GM12878 (cell line): Measurements from ENCODE around the gene HAGHL. TPM values are rescaled to one million over a fixed set of nuclear protein-coding genes. Genes with fewer than 3 reads are reported as not detected.

Experiments used
- ATAC-seq: fragments of 200-7000 bp; cut with Tn5 transposase; 3 replicates; pipeline ENCODE4 v1.9.1; 2020; ENCODE audit warnings: mild to moderate bottlenecking, moderate library complexity
- BruUV-seq: library from RNA; stranded (reverse); fragments of 400-500 nt; replicated peaks from 2 replicates; lab custom pipeline; 2021; lab: Mats Ljungman, UMichigan
- CTCF ChIA-PET: fragments of 300-600 bp; sonication (Branson Sonifier 250); formaldehyde crosslinking; extraction: SDS; loops from one replicate; lab custom pipeline; 2021; ENCODE audit warnings: inconsistent platforms; lab: Yijun Ruan, JAX
- POLR2A ChIA-PET: fragments of 350-600 bp; formaldehyde crosslinking; extraction: SDS; loops from one replicate; lab custom pipeline; 2021; ENCODE audit warnings: inconsistent platforms; lab: Charles Lee
- RAD21 ChIA-PET: fragments of 300-600 bp; sonication (Branson Sonifier 250); formaldehyde crosslinking; loops from one replicate; lab custom pipeline; 2023; ENCODE audit warnings: antibody characterized with exemption; ENCODE audit not compliant: unreplicated experiment; lab: Charles Lee
- SMC1A ChIA-PET: fragments of 300-600 bp; sonication (Branson Sonifier 250); formaldehyde crosslinking; loops from one replicate; lab custom pipeline; 2023; ENCODE audit not compliant: unreplicated experiment, uncharacterized antibody; lab: Charles Lee
- DNase-seq: peaks from one replicate; pipeline ENCODE4 v3.0.0-alpha.2; 2011; ENCODE audit warnings: low read depth, low spot score
- FAIRE-seq: peaks from 3 replicates; lab custom pipeline; 2011; peaks lifted over from hg19 to GRCh38; lab: Jason Lieb, UNC
- H2AFZ ChIP-seq: 2 replicates; pipeline ENCODE4 v1.6.0; 2011; ENCODE audit warnings: low read depth, low read length, control low read depth; ENCODE audit not compliant: control insufficient read depth
- H3K27ac ChIP-seq: 2 replicates; pipeline ENCODE4 v1.5.1; 2011; ENCODE audit warnings: control low read depth; ENCODE audit not compliant: control insufficient read depth, insufficient read depth
- H3K27me3 ChIP-seq, 2 experiments: replicated peaks in 1 of 2; 2 replicates each; pipeline versions ENCODE4 v1.6.0 to v1.6.1; 2011; ENCODE audit warnings: low read length in 1 of 2; ENCODE audit not compliant: control insufficient read depth in 2 of 2, insufficient read depth in 2 of 2
- H3K36me3 ChIP-seq, 2 experiments: 2 replicates each; pipeline ENCODE4 v1.5.1; 2011; ENCODE audit warnings: low read length in 1 of 2; ENCODE audit not compliant: control insufficient read depth in 2 of 2, insufficient read depth in 2 of 2
- H3K4me1 ChIP-seq: 2 replicates; pipeline ENCODE4 v1.6.1; 2011; ENCODE audit warnings: mild to moderate bottlenecking, low read length, moderate library complexity, mixed read lengths; ENCODE audit not compliant: control insufficient read depth, insufficient read depth
- H3K4me2 ChIP-seq: 2 replicates; pipeline ENCODE4 v1.6.0; 2011; ENCODE audit warnings: control low read depth; ENCODE audit not compliant: control insufficient read depth, insufficient read depth
- H3K4me3 ChIP-seq: fragments of 200-600 bp; sonication (generic); 2 replicates; pipeline ENCODE4 v1.5.1; 2016
- H3K79me2 ChIP-seq: 2 replicates; pipeline ENCODE4 v1.6.0; 2011; ENCODE audit warnings: low read length; ENCODE audit not compliant: control insufficient read depth, insufficient read depth
- H3K9ac ChIP-seq: 2 replicates; pipeline ENCODE4 v1.8.0; 2011; ENCODE audit warnings: low read length, control low read depth, mixed read lengths; ENCODE audit not compliant: control insufficient read depth, insufficient read depth
- H3K9me3 ChIP-seq: replicated peaks from 3 replicates; pipeline ENCODE4 v1.5.1; 2011; ENCODE audit warnings: mild to moderate bottlenecking, low read length; ENCODE audit not compliant: control insufficient read depth, insufficient read depth
- H4K20me1 ChIP-seq: 2 replicates; pipeline ENCODE4 v1.6.0; 2011; ENCODE audit not compliant: control insufficient read depth, insufficient read depth
- ASH2L ChIP-seq: fragments of 300-600, 200-600 bp; sonication (generic); IDR thresholded peaks from 2 replicates; pipeline ENCODE4 v1.6.1; 2017; ENCODE audit warnings: low read depth, mild to moderate bottlenecking, borderline replicate concordance
- CEBPZ ChIP-seq: fragments of 150-350 bp; IDR thresholded peaks from 2 replicates; pipeline ENCODE4 v1.6.1; 2016; ENCODE audit warnings: low read depth, low read length
- CHD4 ChIP-seq: fragments of 200-600 bp; sonication (generic); IDR thresholded peaks from 2 replicates; pipeline ENCODE4 v1.6.1; 2016; ENCODE audit warnings: mild to moderate bottlenecking
- DPF2 ChIP-seq: fragments of 450-650 bp; IDR thresholded peaks from 2 replicates; pipeline ENCODE4 v1.6.1; 2017; ENCODE audit warnings: mild to moderate bottlenecking
- HDAC2 ChIP-seq: fragments of 200-600 bp; sonication (generic); IDR thresholded peaks from 2 replicates; pipeline ENCODE4 v1.6.1; 2017
- IRF3 ChIP-seq: fragments of 450-650 bp; IDR thresholded peaks from 2 replicates; pipeline ENCODE4 v1.6.1; 2014; ENCODE audit warnings: mild to moderate bottlenecking
- JUNB ChIP-seq: IDR thresholded peaks from 2 replicates; pipeline ENCODE4 v1.6.1; 2016; ENCODE audit warnings: antibody characterized with exemption, mild to moderate bottlenecking
- MEF2B ChIP-seq: fragments of 450-650 bp; IDR thresholded peaks from 2 replicates; pipeline ENCODE4 v1.6.1; 2018; ENCODE audit warnings: mild to moderate bottlenecking, moderate library complexity; ENCODE audit not compliant: partially characterized antibody, poor library complexity, severe bottlenecking
- MYC ChIP-seq: IDR thresholded peaks from 2 replicates; pipeline ENCODE4 v1.6.1; 2011; ENCODE audit warnings: mild to moderate bottlenecking, low read length, moderate library complexity, inconsistent platforms; ENCODE audit not compliant: insufficient read depth, insufficient replicate concordance, insufficient read length, severe bottlenecking
- SIN3A ChIP-seq: IDR thresholded peaks from 2 replicates; pipeline ENCODE4 v1.6.1; 2012; ENCODE audit warnings: low read depth, low read length, improper control_type of control experiment
- SMAD5 ChIP-seq: IDR thresholded peaks from 2 replicates; pipeline ENCODE4 v1.6.1; 2016; ENCODE audit warnings: antibody characterized with exemption, low read depth
- SP1 ChIP-seq: IDR thresholded peaks from one replicate; pipeline ENCODE4 v1.6.1; 2011; ENCODE audit warnings: low read depth, low read length
- SREBF2 ChIP-seq: IDR thresholded peaks from 2 replicates; pipeline ENCODE4 v1.6.1; 2012; ENCODE audit warnings: mild to moderate bottlenecking, low read length
- SRF ChIP-seq, 2 experiments: IDR thresholded peaks; 2 replicates each; pipeline ENCODE4 v1.6.1; 2011; ENCODE audit warnings: low read depth in 2 of 2, low read length in 2 of 2, mild to moderate bottlenecking in 1 of 2, moderate library complexity in 1 of 2
- WGBS: methylation state at CpG from one replicate; pipeline ENCODE4 v1.1.6; 2016; ENCODE audit warnings: low lambda C conversion rate; ENCODE audit not compliant: insufficient replicate concordance, insufficient coverage; ENCODE audit errors: missing lambda C conversion rate; 5-methylcytosine and 5-hydroxymethylcytosine counted together
- in situ Hi-C: fragments of 300-500 bp; cut with MboI; formaldehyde crosslinking; loops from 9 replicates; pipeline ENCODE4 v1.14.3; 2018; ENCODE audit warnings: mixed read lengths
- intact Hi-C: fragments of 100-400 bp; cut with micrococcal nuclease; formaldehyde crosslinking; loops from one replicate; pipeline ENCODE4 v1.14.2; 2022; ENCODE audit not compliant: unreplicated experiment
- polyA plus RNA-seq, 11 experiments: library from polyadenylated mRNA; depleted of rRNA in 4 of 11; unstranded in 6 of 11; stranded (reverse) in 5 of 11; fragments of >200 nt; fragmentation: Nextera tagmentation in 4 of 11; fragmentation: Illumina TruSeq in 1 of 11; extraction: Ambion mirVana in 4 of 11; extraction: Trizol in 1 of 11; gene quantifications; 1 replicate in 1 of 11; 2 replicates in 10 of 11; pipeline versions ENCODE4 v1.2.1 to v1.2.3, GENCODE V29; 2011 to 2016; ENCODE audit warnings: inconsistent platforms in 2 of 11, missing spikeins in 2 of 11, low read depth in 1 of 11
- total RNA-seq, 4 experiments: library from RNA; depleted of rRNA in 3 of 4; stranded (reverse); fragments of >200 nt in 3 of 4; fragmentation: Illumina TruSeq in 1 of 4; extraction: Trizol in 1 of 4; gene quantifications; 2 replicates each; pipeline versions ENCODE4 v1.2.1 to v1.2.3, GENCODE V29; 2013 to 2021
- TF ChIP-seq, protein P1 (sequence below): fragments of 450-650 bp; IDR thresholded peaks from 2 replicates; pipeline ENCODE4 v1.6.1; 2016; ENCODE audit warnings: mild to moderate bottlenecking, moderate library complexity, borderline replicate concordance

HAGHL gene
- total and polyA plus RNA-seq, 10 of the 15 experiments (the other 5 are each of a cell fraction or from before 2014, with no cell fraction given) = 0.23 to 44.6 (median 16.4) TPM

DNA sequence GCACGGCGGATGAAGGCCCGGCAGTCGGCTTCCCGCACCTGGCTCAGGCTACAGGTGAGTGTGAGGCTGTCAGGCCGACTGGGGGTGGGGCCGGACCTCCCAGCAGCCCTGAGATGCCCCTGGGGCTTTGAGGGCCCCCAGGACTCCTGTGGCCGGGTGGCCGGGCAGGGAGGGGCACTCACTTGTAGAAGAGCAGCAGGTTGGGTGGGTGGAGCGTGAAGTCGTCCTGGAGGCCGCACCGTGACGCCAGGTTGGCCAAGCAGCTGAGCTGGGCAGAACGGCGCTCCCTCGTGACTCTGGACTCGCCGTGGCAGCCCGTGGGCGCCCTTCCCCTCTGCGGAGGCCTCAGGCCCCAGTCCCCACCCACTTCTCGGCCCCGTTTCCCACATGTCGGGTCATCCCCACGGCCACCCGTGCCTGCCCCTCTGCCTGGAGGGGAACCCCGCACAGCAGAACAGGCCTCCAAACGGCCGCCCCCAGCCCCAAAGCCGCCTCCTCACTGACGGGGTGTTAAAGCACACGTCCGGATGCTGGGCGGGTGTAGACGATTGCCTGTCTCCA lies 48.4 kb downstream of the HAGHL start:
- POLR2A ChIA-PET = no interaction called here
- DNase-seq = no peak
- H3K27ac ChIP-seq = no peak overlapping the region
- WGBS = 35% methylated on average over 36 of the region's 36 CpGs
- H3K4me1 ChIP-seq = no peaks in the 10 kb centered on the region
- no peak overlapping the region for H3K9ac ChIP-seq
- no peaks in the 10 kb centered on the region for H3K79me2 ChIP-seq
- CTCF ChIA-PET = no interaction called here
- no peak for ATAC-seq
- in situ Hi-C loops (no loop called here), intact Hi-C loops (no loop called here)
- RAD21 ChIA-PET = no interaction called here
- H3K4me3 ChIP-seq = no peak overlapping the region
- H4K20me1 ChIP-seq = no peaks in the 10 kb centered on the region
- SMC1A ChIA-PET = no interaction called here
- no peak for FAIRE-seq
- BruUV-seq = no TSS peak
- no peaks in the 10 kb centered on the region for H3K27me3 ChIP-seq
- no peak overlapping the region for H2AFZ ChIP-seq
- no peaks in the 10 kb centered on the region for H3K9me3 ChIP-seq
- H3K36me3 ChIP-seq = no peaks in the 10 kb centered on the region
- no peak overlapping the region for H3K4me2 ChIP-seq
- TF ChIP-seq SREBF2 = no peak
- TF ChIP-seq ASH2L = no peak
- TF ChIP-seq IRF3 = no peak
- no peak for TF ChIP-seq SIN3A
- no peak for TF ChIP-seq DPF2
- TF ChIP-seq SRF (IDR thresholded peaks at IDR 0.05; ENCODE audit: low read depth in 2 of 2, low read length in 2 of 2) = no peak
- TF ChIP-seq SMAD5 = no peak
- TF ChIP-seq SP1 = no peak
- TF ChIP-seq JUNB = no peak
- no peak for TF ChIP-seq CEBPZ
- no peak for TF ChIP-seq MEF2B
- TF ChIP-seq CHD4 = no peak
- no peak for TF ChIP-seq HDAC2
- TF ChIP-seq MYC = no peak
- TF ChIP-seq, protein P1, sequence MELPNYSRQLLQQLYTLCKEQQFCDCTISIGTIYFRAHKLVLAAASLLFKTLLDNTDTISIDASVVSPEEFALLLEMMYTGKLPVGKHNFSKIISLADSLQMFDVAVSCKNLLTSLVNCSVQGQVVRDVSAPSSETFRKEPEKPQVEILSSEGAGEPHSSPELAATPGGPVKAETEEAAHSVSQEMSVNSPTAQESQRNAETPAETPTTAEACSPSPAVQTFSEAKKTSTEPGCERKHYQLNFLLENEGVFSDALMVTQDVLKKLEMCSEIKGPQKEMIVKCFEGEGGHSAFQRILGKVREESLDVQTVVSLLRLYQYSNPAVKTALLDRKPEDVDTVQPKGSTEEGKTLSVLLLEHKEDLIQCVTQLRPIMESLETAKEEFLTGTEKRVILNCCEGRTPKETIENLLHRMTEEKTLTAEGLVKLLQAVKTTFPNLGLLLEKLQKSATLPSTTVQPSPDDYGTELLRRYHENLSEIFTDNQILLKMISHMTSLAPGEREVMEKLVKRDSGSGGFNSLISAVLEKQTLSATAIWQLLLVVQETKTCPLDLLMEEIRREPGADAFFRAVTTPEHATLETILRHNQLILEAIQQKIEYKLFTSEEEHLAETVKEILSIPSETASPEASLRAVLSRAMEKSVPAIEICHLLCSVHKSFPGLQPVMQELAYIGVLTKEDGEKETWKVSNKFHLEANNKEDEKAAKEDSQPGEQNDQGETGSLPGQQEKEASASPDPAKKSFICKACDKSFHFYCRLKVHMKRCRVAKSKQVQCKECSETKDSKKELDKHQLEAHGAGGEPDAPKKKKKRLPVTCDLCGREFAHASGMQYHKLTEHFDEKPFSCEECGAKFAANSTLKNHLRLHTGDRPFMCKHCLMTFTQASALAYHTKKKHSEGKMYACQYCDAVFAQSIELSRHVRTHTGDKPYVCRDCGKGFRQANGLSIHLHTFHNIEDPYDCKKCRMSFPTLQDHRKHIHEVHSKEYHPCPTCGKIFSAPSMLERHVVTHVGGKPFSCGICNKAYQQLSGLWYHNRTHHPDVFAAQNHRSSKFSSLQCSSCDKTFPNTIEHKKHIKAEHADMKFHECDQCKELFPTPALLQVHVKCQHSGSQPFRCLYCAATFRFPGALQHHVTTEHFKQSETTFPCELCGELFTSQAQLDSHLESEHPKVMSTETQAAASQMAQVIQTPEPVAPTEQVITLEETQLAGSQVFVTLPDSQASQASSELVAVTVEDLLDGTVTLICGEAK = no peak
